Endometrial microvascular endothelial cells (primary cell): ENCODE measurements around the gene PTGIR. TPM values are rescaled to one million over a fixed set of nuclear protein-coding genes. Genes with fewer than 3 reads are reported as not detected.
"Not testable (repeated sequence)": the region's sequence is repeated elsewhere in the genome, so short reads cannot be mapped to it uniquely, and the experiment has no call there.

Experiments
- in situ Hi-C: cut with HindIII; loops from 2 replicates; pipeline ENCODE4 v1.10.0; 2017; ENCODE audit warnings: low sequenced_read_pairs, low pct_unique_long_range_greater_than_20kb; ENCODE audit errors: inconsistent ontology term
- total RNA-seq: library from RNA; depleted of rRNA; stranded (reverse); fragments of >200 nt; gene quantifications from one replicate; pipeline ENCODE4 v1.2.3, GENCODE V29; 2015; ENCODE audit errors: inconsistent ontology term

PTGIR gene
- total RNA-seq, 1 donor from 2014 or later: 0.46 TPM

- in situ Hi-C loops: no loop called here
Measured at GRCh38 chr19:46640656-46641055, 15.8 kb upstream of the PTGIR start.

DNA sequence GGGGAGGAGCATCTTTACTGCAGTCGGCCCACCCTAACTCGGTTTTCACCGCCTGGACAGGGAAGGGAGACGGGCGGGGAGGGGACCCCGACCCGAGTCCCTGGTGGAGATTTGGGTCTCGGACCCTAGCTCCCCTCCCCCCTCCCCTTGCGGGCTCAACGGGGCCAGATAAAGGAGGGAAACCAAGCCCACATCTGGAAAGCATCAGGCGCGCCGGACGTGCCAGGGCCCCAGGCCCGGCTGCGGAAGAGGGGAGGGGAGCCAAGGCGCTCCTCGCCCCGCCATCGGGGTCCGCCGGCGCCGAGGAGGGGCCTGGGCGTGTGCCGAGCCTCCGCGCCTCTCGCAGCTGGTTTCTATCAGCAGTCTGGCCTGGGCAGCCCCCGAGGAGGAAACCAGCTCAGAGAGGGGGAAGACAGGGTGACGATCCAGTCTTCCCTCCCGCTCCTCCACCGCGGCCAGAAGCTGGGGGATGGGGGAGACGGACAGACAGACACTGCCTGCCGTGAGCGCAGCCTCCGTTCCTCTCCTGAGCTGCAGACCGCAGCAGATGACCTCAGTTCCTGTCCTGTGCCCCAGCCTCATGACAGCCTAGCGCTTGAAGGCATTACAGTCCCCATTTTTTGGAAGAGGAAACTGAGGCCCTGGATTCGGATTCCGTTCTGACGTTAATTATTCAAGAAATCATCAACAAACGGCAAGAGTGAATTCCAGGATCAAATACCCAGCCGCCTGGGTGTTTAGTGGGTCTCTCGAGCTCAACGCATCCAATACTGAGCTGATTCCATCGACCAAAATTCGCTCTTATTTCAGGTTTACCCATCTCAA is 14.7 kb upstream of the PTGIR start:
- in situ Hi-C loops: no loop called here

GRCh38 chr19:46637224-46637623 is 12.3 kb upstream of the PTGIR start:
- in situ Hi-C loops: no loop called here

DNA sequence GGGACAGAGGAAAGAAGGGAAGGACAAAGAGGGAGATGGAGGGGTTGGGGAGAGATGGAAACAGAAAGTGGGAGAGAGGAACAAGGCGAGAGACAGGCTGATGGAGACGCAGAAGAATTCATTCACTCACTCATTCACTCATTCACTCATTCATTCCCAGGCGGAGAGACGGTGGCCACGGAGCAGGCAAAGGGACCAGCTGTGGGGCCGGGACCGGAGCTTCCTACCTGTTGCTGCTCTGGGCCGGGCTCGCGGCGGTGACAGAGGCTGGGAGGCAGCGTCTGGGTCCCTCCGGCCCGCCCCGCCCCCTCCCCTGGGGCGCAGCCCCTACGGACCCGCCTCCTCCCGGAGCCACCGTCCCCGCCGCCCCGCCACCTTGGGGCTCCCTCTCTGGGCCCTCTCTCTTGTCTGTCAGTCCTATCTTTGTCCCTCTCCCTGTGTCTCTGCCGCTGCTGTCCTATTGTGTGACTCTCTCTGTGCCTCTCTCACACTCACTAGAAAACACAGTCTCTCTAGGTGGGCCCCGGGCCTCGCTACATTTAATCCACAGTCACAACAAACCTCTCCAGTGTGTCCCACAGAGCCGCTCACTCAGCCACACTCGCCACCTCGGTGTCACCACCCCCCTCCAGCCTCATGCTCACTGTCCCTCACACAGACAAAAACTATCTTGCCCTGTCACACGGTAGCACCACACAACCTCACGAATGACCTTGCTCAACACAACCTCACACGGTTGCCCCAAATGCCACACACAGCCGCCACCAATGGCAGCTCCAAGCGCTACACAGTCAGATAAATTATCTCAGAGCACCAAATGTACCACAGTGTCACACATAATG is 11.3 kb upstream of the PTGIR start, which contains the start of gene GNG8:
TSS of gene GNG8 (minus strand) at position 283 of the 842 bp plus-strand sequence. CDS start 1,520 bp downstream, outside the sequence.
- in situ Hi-C loops: no loop called here

DNA sequence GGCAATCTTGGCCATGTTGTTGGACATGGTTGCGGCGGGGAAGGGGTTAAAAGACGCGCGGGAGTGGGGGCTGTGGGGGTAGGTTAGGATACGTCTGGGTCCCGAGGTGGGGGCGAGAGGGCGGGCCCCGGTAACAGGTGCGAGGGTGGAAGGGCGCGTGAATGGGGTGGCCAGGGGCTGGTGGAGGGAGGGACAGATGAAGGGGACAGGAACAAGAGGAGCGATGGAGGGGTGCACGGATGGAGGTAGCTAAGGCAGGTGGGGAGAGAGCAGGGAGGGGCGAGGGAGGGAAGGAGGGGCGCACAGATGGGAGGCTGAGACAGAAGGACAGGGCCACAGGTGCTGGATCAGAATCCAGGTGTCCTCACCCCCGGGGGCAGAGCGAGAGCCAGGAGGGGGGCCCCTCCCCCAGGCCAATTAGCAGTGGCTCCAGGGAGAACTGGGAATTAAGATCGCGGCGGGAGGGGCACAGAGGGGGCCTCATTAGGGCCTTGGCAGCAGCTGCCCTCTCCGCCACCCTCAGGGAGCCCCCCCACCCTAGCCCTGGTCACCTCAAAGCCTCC is 9.8 kb upstream of the PTGIR start:
- in situ Hi-C loops: no loop called here

- in situ Hi-C loops: no loop called here
Measured at GRCh38 chr19:46634045-46634655, 9.3 kb upstream of the PTGIR start.

GRCh38 chr19:46633130-46633529 is 8.2 kb upstream of the PTGIR start:
- in situ Hi-C loops: no loop called here

DNA sequence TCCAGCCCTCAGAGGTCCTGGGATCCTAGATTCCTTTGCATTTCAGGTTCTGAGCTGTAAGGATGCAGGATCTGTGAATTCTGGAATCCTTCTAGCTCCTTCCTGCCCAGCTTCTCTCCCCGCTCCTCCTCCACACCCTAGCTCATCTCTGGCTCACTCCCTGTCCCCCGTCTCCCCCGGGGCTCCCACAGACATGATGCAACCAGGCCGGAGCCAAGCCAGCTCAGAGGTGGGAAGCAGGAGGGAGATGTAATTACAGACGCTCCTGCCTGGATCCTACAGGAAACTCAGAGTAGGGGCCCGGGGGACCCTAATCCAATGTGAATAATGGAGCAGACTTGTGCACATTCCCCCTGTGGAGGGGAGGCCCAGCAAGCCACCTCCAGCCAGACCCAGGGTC is 6.6 kb upstream of the PTGIR start:
- in situ Hi-C loops: no loop called here

DNA sequence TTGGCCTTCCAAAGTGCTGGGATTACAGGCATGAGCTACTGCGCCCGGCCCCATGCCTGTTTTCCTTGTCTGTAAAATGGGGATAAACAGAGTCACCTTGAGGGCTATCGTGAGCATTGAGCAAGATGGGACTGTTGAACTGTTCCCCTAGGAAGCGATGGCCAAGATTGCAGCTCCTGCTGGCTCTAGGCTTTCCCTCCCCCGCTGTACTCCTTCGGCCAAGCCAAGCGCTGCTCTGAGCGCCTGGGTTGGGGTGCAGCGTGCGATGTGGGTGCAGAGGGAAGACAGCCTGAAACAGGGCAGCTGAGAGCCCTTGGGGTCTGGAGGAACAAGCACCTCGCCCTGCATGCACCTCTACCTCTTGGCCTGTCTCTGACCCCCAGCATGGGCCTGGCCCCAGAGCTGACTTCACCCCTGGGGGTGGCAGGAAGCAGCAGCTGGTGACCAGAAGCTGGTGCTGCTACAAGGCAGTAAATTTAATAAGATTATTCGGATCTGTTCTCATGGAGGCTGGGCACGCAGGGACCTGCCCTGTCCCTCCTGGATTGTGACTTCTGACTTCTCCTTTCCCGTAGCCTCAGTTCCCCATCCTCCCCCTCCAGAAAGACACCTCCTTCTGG is 5.8 kb upstream of the PTGIR start:
- in situ Hi-C loops: no loop called here

DNA sequence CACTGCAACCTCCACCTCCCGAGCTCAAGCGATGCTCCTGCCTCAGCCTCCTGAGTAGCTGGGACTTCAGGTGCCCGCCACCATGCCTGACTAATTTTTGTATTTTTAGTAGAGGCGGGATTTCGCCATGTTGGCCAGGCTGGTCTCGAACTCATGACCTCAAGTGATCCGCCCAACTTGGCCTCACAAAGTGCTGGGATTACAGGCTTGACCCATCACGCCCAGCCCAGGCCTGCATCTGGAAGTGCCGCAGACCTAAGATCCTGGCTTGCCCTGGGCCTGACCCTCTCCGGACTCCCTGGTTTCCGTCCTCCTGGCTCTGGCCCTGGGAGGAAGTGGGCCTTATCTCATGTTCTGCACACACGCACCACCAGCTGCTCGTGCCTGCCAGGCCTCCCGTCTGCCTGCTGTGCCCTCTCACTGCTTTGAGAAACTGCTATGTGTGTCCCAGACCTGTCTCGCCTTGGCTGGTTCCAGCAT is 4.7 kb upstream of the PTGIR start:
- in situ Hi-C loops: no loop called here

GRCh38 chr19:46628970-46629369 is 4.1 kb upstream of the PTGIR start:
- in situ Hi-C loops: not testable (repeated sequence)

GRCh38 chr19:46626446-46626845 is 1.6 kb upstream of the PTGIR start:
- in situ Hi-C loops: no loop called here

DNA sequence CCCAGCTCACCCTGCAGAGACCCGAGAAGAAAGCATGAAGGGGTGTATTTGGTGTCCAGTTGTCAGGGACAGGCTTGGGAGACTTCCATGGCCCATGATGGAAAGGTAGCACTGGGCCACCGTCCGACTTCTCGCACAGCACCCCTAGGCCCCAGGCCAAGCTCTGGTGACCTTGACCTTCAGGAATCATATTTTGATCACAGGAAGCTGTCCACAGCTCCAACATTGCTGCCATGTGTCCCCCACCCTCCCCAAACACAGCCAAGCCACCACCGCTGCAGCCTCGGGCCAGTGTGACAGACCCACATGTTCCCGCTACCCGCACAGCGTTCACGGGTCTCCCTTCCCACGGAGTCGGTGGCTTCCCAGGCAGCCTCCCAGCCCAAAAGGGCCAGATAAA is 842 bp upstream of the PTGIR start:
- in situ Hi-C loops: no loop called here

DNA sequence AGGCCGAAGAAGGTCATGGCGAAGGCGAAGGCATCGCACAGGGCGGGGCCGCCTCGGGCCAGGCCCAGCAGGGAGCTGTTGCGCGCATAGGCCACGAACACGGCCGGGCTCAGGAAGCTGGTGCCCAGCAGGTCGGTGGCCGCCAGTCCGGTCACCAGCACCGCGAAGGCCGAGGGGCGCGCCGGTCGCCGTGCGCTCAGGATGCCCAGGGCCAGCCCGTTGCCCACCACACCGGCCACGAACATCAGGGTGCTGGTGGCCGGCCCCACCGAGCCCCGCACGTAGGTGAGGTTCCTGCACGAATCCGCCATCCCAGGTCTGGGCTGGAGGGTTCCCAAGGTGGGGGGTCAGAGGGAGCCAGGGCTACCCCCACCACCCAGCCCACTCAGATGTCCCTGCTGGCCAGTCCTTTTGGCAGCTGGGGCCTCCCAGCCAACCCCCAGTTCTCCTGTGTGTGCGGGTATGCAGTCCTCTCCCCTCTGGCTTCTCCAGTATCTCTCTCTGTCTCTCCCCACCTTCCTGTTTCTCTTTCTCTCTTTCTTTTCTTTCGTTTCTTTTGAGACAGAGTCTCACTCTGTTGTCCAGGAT is 880 bp downstream of the PTGIR start:
- in situ Hi-C loops: no loop called here

- in situ Hi-C loops: no loop called here
Measured at GRCh38 chr19:46622118-46622446, 2.8 kb downstream of the PTGIR start.

DNA sequence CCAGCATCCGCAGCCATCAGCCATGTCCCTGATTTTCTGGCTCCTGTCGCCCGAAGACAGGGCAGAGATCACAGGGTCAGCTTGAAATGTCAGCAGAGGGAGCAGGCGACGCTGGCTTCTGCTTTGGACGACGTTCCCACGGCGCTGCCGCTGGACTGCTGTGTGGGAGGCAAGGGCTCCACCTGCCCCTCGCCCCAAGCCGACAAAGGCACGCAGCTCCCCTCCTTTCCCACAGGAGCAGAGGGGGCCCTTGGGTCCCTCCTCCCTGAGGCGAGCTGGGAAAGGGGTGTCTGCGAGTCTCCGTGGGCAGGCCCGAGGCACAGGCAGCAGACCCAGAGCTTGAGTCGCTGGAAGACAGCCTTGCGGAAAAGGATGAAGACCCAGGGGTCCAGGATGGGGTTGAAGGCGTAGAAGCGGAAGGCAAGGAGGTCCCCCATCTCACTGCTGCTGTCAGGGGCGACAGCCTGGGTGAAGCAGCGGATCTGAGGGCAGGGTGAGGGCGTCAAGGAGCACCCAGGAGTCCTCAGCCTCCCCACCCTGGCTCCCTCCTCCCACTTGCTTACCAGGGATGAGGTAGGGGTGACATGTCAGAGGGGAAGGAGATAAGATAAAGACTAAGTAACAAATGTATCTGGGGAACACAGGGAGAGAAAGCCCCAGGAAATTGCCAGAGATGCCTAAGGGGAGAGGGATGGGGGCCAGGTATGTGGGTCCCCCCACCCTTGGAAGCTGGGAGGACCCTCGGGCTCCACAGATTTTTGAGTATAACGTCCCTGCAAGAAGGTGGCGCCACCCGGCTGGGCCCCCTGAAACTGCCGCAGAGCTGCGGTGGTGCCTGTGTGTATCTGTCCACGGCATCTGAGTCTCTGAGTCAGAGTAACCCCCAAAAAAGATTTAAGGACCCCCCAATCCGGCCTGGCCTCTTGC is 3.4 kb downstream of the PTGIR start:
- in situ Hi-C loops: no loop called here

- in situ Hi-C loops: no loop called here
Measured at GRCh38 chr19:46620716-46621115, 4.2 kb downstream of the PTGIR start.

DNA sequence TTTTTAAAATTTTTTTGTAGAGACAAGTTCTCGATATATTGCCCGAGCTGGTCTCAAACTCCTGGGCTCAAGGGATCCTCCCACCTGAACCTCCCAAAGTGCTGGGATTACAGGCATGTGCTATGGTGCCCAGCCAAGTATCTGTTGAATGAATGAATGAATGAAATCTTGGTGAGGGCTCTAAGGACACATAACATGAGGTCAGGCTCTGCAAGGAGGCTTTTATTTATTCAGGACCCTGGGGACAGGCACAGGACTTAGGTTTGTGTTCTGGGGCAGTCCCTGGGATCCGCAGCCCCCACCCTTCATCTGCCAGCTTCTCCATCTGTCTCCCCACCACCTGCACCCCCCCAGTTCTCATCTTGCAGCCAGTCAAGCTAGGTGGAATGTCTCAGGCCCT is 4.6 kb downstream of the PTGIR start:
- in situ Hi-C loops: no loop called here
